Adipocyte (in vitro differentiated cells): ENCODE data around the gene GFM1.

Source experiments
- DNase-seq: peaks from one replicate; pipeline ENCODE4 v3.0.0-alpha.2; 2015; ENCODE audit warnings: low read depth
- H3K27me3 ChIP-seq: replicated peaks from 2 replicates; pipeline ENCODE4 v1.7.0; 2013; ENCODE audit warnings: mild to moderate bottlenecking, low read length, moderate library complexity; ENCODE audit not compliant: control insufficient read depth, insufficient read depth
- H3K36me3 ChIP-seq: 2 replicates; pipeline ENCODE4 v1.7.0; 2013; ENCODE audit warnings: low read length, mild to moderate bottlenecking, moderate library complexity; ENCODE audit not compliant: control insufficient read depth, insufficient read depth, severe bottlenecking
- H3K4me1 ChIP-seq: 2 replicates; pipeline ENCODE4 v1.7.0; 2013; ENCODE audit warnings: mild to moderate bottlenecking, low read length, moderate library complexity; ENCODE audit not compliant: control insufficient read depth, insufficient read depth
- H3K4me3 ChIP-seq: 2 replicates; pipeline ENCODE4 v1.7.0; 2013; ENCODE audit warnings: mild to moderate bottlenecking, low read length, moderate library complexity
- H3K9ac ChIP-seq: 2 replicates; pipeline ENCODE4 v1.7.0; 2013; ENCODE audit warnings: mild to moderate bottlenecking, low read length, moderate library complexity
- H3K9me3 ChIP-seq: 2 replicates; pipeline ENCODE4 v1.7.0; 2013; ENCODE audit warnings: mild to moderate bottlenecking, low read length, moderate library complexity; ENCODE audit not compliant: control insufficient read depth

GFM1 gene

GRCh38 chr3:158728851-158729250 lies 84.5 kb downstream of the GFM1 start:
- H3K9ac ChIP-seq, result no peak overlapping the region
- H3K27me3 ChIP-seq, result no peaks in the 10 kb centered on the region

GRCh38 chr3:158731486-158731885 lies 87.2 kb downstream of the GFM1 start:
- DNase-seq, result no peak

More at GRCh38 chr3:158728851-158729250, 84.5 kb downstream of the GFM1 start:
- Histone ChIP-seq H3K4me1 (peaks cover 40% of the 10 kb centered on the region), H3K9me3 (no peaks in the 10 kb centered on the region), H3K36me3 (no peaks in the 10 kb centered on the region), H3K4me3 (no peak overlapping the region)
- no peak for DNase-seq

GRCh38 chr3:158731938-158732855 lies 87.9 kb downstream of the GFM1 start, which contains the start of gene RARRES1:
Gene RARRES1 (minus strand): TSS chr3:158732457. CDS start chr3:158732415, 42 bp downstream.
- peak within 1 kb of the TSS; percentile 85 for H3K4me3 ChIP-seq
- no peaks in the 10 kb centered on the region for H3K36me3 ChIP-seq
- peak within 1 kb of the TSS; percentile 76 for H3K9ac ChIP-seq
- H3K27me3 ChIP-seq, result no peaks in the 10 kb centered on the region
- H3K9me3 ChIP-seq, result peaks cover 9% of the 10 kb centered on the region
- H3K4me1 ChIP-seq, result peaks cover 17% of the 10 kb centered on the region
- DNase-seq, result peak; percentile 81

More at GRCh38 chr3:158731486-158731885, 87.2 kb downstream of the GFM1 start:
- peaks cover 22% of the 10 kb centered on the region for H3K4me1 ChIP-seq
- peak overlapping the region; percentile 76 for H3K9ac ChIP-seq
- H3K4me3 ChIP-seq, result peak overlapping the region; percentile 85
- H3K9me3 ChIP-seq, result peaks cover 9% of the 10 kb centered on the region
- H3K27me3 ChIP-seq, result no peaks in the 10 kb centered on the region
- no peaks in the 10 kb centered on the region for H3K36me3 ChIP-seq

GRCh38 chr3:158732856-158733200 lies 88.5 kb downstream of the GFM1 start:
- DNase-seq, result no peak
- Histone ChIP-seq H3K27me3 (no peaks in the 10 kb centered on the region), H3K36me3 (no peaks in the 10 kb centered on the region), H3K4me3 (peak overlapping the region; percentile 85), H3K9me3 (peaks cover 9% of the 10 kb centered on the region), H3K4me1 (peaks cover 13% of the 10 kb centered on the region), H3K9ac (no peak overlapping the region)

- H3K9ac ChIP-seq, result no peak overlapping the region
- H3K36me3 ChIP-seq, result no peaks in the 10 kb centered on the region
- no peak for DNase-seq
- no peaks in the 10 kb centered on the region for H3K27me3 ChIP-seq
- peaks cover 10% of the 10 kb centered on the region for H3K4me1 ChIP-seq
- no peak overlapping the region for H3K4me3 ChIP-seq
- peaks cover 9% of the 10 kb centered on the region for H3K9me3 ChIP-seq
These were observed 89.3 kb downstream of the GFM1 start for GRCh38 chr3:158733656-158734055.

GRCh38 chr3:158735296-158736033 lies 91.1 kb downstream of the GFM1 start:
- peaks cover 10% of the 10 kb centered on the region for H3K4me1 ChIP-seq
- no peak overlapping the region for H3K9ac ChIP-seq
- H3K36me3 ChIP-seq, result no peaks in the 10 kb centered on the region
- DNase-seq, result no peak
- H3K27me3 ChIP-seq, result no peaks in the 10 kb centered on the region
- no peak overlapping the region for H3K4me3 ChIP-seq
- H3K9me3 ChIP-seq, result peaks cover 9% of the 10 kb centered on the region

GRCh38 chr3:158737410-158737809 lies 93.1 kb downstream of the GFM1 start:
- H3K36me3 ChIP-seq, result no peaks in the 10 kb centered on the region
- no peak overlapping the region for H3K9ac ChIP-seq
- H3K4me1 ChIP-seq, result peaks cover 4% of the 10 kb centered on the region
- H3K9me3 ChIP-seq, result peaks cover 9% of the 10 kb centered on the region
- H3K27me3 ChIP-seq, result no peaks in the 10 kb centered on the region
- no peak overlapping the region for H3K4me3 ChIP-seq
- DNase-seq, result no peak

GRCh38 chr3:158737976-158738615 lies 93.8 kb downstream of the GFM1 start:
- Histone ChIP-seq H3K4me1 (peaks cover 4% of the 10 kb centered on the region), H3K36me3 (no peaks in the 10 kb centered on the region), H3K4me3 (no peak overlapping the region), H3K27me3 (no peaks in the 10 kb centered on the region), H3K9ac (no peak overlapping the region), H3K9me3 (peaks cover 9% of the 10 kb centered on the region)
- no peak for DNase-seq

- H3K27me3 ChIP-seq, result no peaks in the 10 kb centered on the region
- H3K36me3 ChIP-seq, result no peaks in the 10 kb centered on the region
- peaks cover 7% of the 10 kb centered on the region for H3K4me1 ChIP-seq
- H3K4me3 ChIP-seq, result no peak overlapping the region
- no peak overlapping the region for H3K9ac ChIP-seq
- DNase-seq, result no peak
- peaks cover 9% of the 10 kb centered on the region for H3K9me3 ChIP-seq
These were observed 94.3 kb downstream of the GFM1 start for GRCh38 chr3:158738653-158739052.

GRCh38 chr3:158739078-158739477 lies 94.8 kb downstream of the GFM1 start:
- no peaks in the 10 kb centered on the region for H3K27me3 ChIP-seq
- no peaks in the 10 kb centered on the region for H3K36me3 ChIP-seq
- H3K4me1 ChIP-seq, result peaks cover 7% of the 10 kb centered on the region
- no peak overlapping the region for H3K4me3 ChIP-seq
- H3K9me3 ChIP-seq, result peaks cover 9% of the 10 kb centered on the region
- H3K9ac ChIP-seq, result no peak overlapping the region
- no peak for DNase-seq

GRCh38 chr3:158739661-158740060 lies 95.3 kb downstream of the GFM1 start:
- DNase-seq, result no peak
- H3K4me1 ChIP-seq, result peaks cover 7% of the 10 kb centered on the region
- no peak overlapping the region for H3K9ac ChIP-seq
- no peaks in the 10 kb centered on the region for H3K27me3 ChIP-seq
- peaks cover 9% of the 10 kb centered on the region for H3K9me3 ChIP-seq
- H3K36me3 ChIP-seq, result no peaks in the 10 kb centered on the region
- H3K4me3 ChIP-seq, result no peak overlapping the region
